Gastrocnemius medialis (tissue), 4 donors: ENCODE data around the gene C2orf80. TPM values are rescaled to one million over a fixed set of nuclear protein-coding genes. Genes with fewer than 3 reads are reported as not detected.

ENCODE experiments used
- ATAC-seq, 2 donors: fragments of 150-250 bp; one replicate each; pipeline ENCODE4 v1.9.1; 2016
- DNase-seq, 2 donors: peaks; one replicate each; pipeline ENCODE4 v3.0.0-alpha.2; 2019
- H3K27ac ChIP-seq, 4 donors: fragments of 200-600 bp; sonication (generic); 1 replicate in 1 of 4; 2 replicates in 3 of 4; pipeline ENCODE4 v1.5.1; 2016 to 2018; ENCODE audit warnings: mild to moderate bottlenecking in 2 of 4, moderate library complexity in 1 of 4
- H3K27me3 ChIP-seq, 3 donors: fragments of 200-600 bp; sonication (generic) in 2 of 3; 1 replicate in 1 of 3; 2 replicates in 2 of 3; pipeline versions ENCODE4 v1.5.1 to v1.6.0; 2016 to 2019; ENCODE audit warnings: mild to moderate bottlenecking in 1 of 3, moderate library complexity in 1 of 3
- H3K36me3 ChIP-seq, 2 donors: fragments of 200-600 bp; sonication (generic) in 1 of 2; one replicate each; pipeline ENCODE4 v1.5.1; 2017 to 2018
- H3K4me1 ChIP-seq, 2 donors: fragments of 200-600 bp; sonication (generic) in 1 of 2; one replicate each; pipeline ENCODE4 v1.5.1; 2016 to 2017; ENCODE audit warnings: mild to moderate bottlenecking in 2 of 2
- H3K4me3 ChIP-seq, 4 donors: fragments of 200-600 bp; sonication (generic) in 3 of 4; 1 replicate in 1 of 4; 2 replicates in 3 of 4; pipeline ENCODE4 v1.5.1; 2016 to 2019; ENCODE audit warnings: mild to moderate bottlenecking in 2 of 4
- H3K9me3 ChIP-seq, 3 donors: fragments of 200-600 bp; sonication (generic) in 2 of 3; 1 replicate in 1 of 3; 2 replicates in 2 of 3; pipeline ENCODE4 v1.5.1; 2016 to 2019
- CTCF ChIP-seq, 5 experiments: fragments of 450-650 bp in 3 of 5; fragments of 200-600 bp in 2 of 5; sonication (generic) in 2 of 5; IDR thresholded peaks in 4 of 5; conservative IDR thresholded peaks in 1 of 5; 1 replicate in 4 of 5; 2 replicates in 1 of 5; pipeline ENCODE4 v1.5.1; 2016 to 2019; ENCODE audit warnings: antibody characterized with exemption in 5 of 5, mild to moderate bottlenecking in 3 of 5, moderate library complexity in 3 of 5
- POLR2A ChIP-seq, 2 donors: fragments of 450-650 bp; IDR thresholded peaks; one replicate each; pipeline ENCODE4 v1.6.1; 2017; ENCODE audit warnings: antibody characterized with exemption in 2 of 2, mild to moderate bottlenecking in 2 of 2, moderate library complexity in 2 of 2
- in situ Hi-C, 4 donors: fragments of 200-750 bp; cut with MboI; loops; one replicate each; pipeline versions ENCODE4 v1.15.0 to v1.8.0; 2017; ENCODE audit warnings: low sequenced_read_pairs in 4 of 4
- intact Hi-C: fragments of 100-400 bp; cut with DNase I; formaldehyde crosslinking; loops from one replicate; pipeline ENCODE4 v1.15.1; 2023; ENCODE audit warnings: low total_unique reads
- total RNA-seq, 4 donors: library from RNA; depleted of rRNA; stranded (reverse); fragments of >200 nt; gene quantifications; one replicate each; pipeline versions ENCODE4 v1.1.0 to v1.2.3, GENCODE V29; 2016

The C2orf80 gene
- total RNA-seq, 4 donors from 2014 or later = not detected

DNA sequence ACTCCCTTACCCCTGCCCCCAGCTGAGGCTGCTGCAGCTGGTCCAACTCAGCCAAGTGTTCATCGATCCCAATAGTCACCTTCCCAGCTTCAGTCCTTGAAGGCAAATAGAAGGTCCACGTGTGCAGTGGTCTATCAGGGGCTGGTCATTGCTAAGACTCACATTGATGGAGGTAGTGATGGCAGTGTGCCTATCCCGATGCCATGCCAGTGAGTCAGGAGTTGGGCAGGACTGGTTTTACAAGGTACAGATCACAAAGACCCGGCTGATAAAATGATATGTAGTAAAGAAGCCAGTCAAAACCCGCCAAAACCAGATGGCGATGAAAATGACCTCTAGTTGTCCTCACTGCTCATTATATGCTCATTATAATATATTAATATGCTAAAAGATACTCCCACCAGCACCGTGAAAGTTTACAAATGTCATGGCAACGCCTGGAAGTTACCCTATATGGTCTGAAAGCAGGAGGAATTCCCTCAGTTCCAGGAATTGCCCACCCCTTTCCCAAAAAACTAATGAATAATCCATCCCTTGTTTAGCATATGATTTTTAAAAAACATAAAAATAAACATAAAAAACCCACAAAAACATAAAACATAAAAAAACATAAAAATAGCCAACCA lies 2.9 kb upstream of the C2orf80 start:
- in situ Hi-C loops = no loop called here
- Histone ChIP-seq H3K36me3 (no peaks in the 10 kb centered on the region), H3K27ac (no peak overlapping the region), H3K9me3 (no peaks in the 10 kb centered on the region), H3K27me3 (no peaks in the 10 kb centered on the region), H3K4me3 (no peak overlapping the region), H3K4me1 (no peaks in the 10 kb centered on the region)
- TF ChIP-seq POLR2A (IDR thresholded peaks at IDR 0.05) = no peak
- no peak for TF ChIP-seq CTCF (IDR thresholded peaks at IDR 0.05 in 4 of 5, conservative IDR thresholded peaks at IDR 0.05 in 1 of 5)
- no peak for DNase-seq
- no peak for ATAC-seq
- intact Hi-C loops = no loop called here

GRCh38 chr2:208189069-208189809 lies 591 bp downstream of the C2orf80 start:
- intact Hi-C loops (no loop called here), in situ Hi-C loops (no loop called here)
- no peaks in the 10 kb centered on the region for H3K9me3 ChIP-seq
- peaks cover 0 to 7% (median 5%) of the 10 kb centered on the region in 3 donors for H3K27me3 ChIP-seq
- no peaks in the 10 kb centered on the region for H3K36me3 ChIP-seq
- no peak overlapping the region for H3K4me3 ChIP-seq
- DNase-seq = no peak
- no peak for ATAC-seq
- H3K4me1 ChIP-seq = no peaks in the 10 kb centered on the region
- no peak for TF ChIP-seq CTCF (IDR thresholded peaks at IDR 0.05 in 4 of 5, conservative IDR thresholded peaks at IDR 0.05 in 1 of 5)
- TF ChIP-seq POLR2A (IDR thresholded peaks at IDR 0.05) = no peak
- H3K27ac ChIP-seq = no peak overlapping the region

DNA sequence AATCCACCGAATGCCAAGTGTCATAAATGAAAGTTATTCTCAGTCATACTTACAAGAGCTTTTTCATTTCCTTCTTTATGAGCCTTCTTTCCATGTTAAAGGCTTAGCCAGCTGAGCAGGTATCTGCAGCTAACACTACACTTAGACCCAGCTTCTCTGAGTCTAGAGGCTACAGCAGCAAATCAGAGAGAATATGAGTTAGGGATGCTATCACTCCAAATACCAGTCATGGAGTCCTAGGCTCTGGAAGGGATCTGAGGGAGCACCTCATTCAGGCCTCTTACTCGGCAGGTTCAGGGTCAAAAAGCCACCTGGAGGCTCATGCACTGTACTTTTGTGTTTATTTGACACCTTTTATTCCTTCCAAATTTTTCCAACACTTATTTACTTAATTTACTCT lies 2.9 kb downstream of the C2orf80 start:
- Histone ChIP-seq H3K4me3 (no peak overlapping the region), H3K36me3 (no peaks in the 10 kb centered on the region), H3K27me3 (peaks cover 0 to 10% (median 5%) of the 10 kb centered on the region in 3 donors), H3K9me3 (no peaks in the 10 kb centered on the region), H3K4me1 (no peaks in the 10 kb centered on the region), H3K27ac (no peak overlapping the region)
- TF ChIP-seq CTCF (IDR thresholded peaks at IDR 0.05 in 4 of 5, conservative IDR thresholded peaks at IDR 0.05 in 1 of 5) (no peak), POLR2A (IDR thresholded peaks at IDR 0.05) (no peak)
- DNase-seq (no peak), ATAC-seq (no peak)
- intact Hi-C loops (no loop called here), in situ Hi-C loops (no loop called here)

GRCh38 chr2:208186465-208186864 lies 3.4 kb downstream of the C2orf80 start:
- H3K4me1 ChIP-seq = no peaks in the 10 kb centered on the region
- TF ChIP-seq CTCF (IDR thresholded peaks at IDR 0.05 in 4 of 5, conservative IDR thresholded peaks at IDR 0.05 in 1 of 5) (no peak), POLR2A (IDR thresholded peaks at IDR 0.05) (no peak)
- ATAC-seq (no peak), DNase-seq (no peak)
- H3K36me3 ChIP-seq = no peaks in the 10 kb centered on the region
- in situ Hi-C loops (no loop called here), intact Hi-C loops (no loop called here)
- H3K4me3 ChIP-seq = no peak overlapping the region
- no peak overlapping the region for H3K27ac ChIP-seq
- H3K27me3 ChIP-seq = peaks cover 0 to 10% (median 5%) of the 10 kb centered on the region in 3 donors
- no peaks in the 10 kb centered on the region for H3K9me3 ChIP-seq
